Tibial nerve (tissue), 3 donors: ENCODE measurements around the gene ANXA6.

ENCODE experiments used
- CTCF ChIP-seq, 5 experiments: fragments of 200-600 bp in 3 of 5; fragments of 450-650 bp in 2 of 5; sonication (generic) in 3 of 5; IDR thresholded peaks; one replicate each; pipeline ENCODE4 v1.5.1; 2016 to 2019; ENCODE audit warnings: antibody characterized with exemption in 5 of 5, mild to moderate bottlenecking in 3 of 5, moderate library complexity in 2 of 5
- POLR2A ChIP-seq, 2 donors: fragments of 450-650 bp; IDR thresholded peaks; one replicate each; pipeline ENCODE4 v1.6.1; 2017; ENCODE audit warnings: antibody characterized with exemption in 2 of 2, mild to moderate bottlenecking in 2 of 2, moderate library complexity in 2 of 2

- TF ChIP-seq POLR2A (IDR thresholded peaks at IDR 0.05) (no peak), CTCF (IDR thresholded peaks at IDR 0.05) (peak; percentile 83 to 93 (median 84))
Observed at GRCh38 chr5:151164687-151165392, 7.3 kb upstream of the ANXA6 start.
